ENCODE data around the gene PEX11G. TPM values are rescaled to one million over a fixed set of nuclear protein-coding genes. Genes with fewer than 3 reads are reported as not detected.

Gene PEX11G
- total and polyA plus RNA-seq, 8 donors = 3.9 to 8.8 (median 5.5) TPM; not detected in 3

- no peak for TF ChIP-seq EP300 (IDR thresholded peaks at IDR 0.05)
- no peak for TF ChIP-seq POLR2AphosphoS5 (IDR thresholded peaks at IDR 0.05)
- TF ChIP-seq POLR2A (IDR thresholded peaks at IDR 0.05) = no peak
- no peak for TF ChIP-seq CTCF (IDR thresholded peaks at IDR 0.05)
- H3K27me3 ChIP-seq = no peaks in the 10 kb centered on the region
- no peaks in the 10 kb centered on the region for H3K9me3 ChIP-seq
- H3K36me3 ChIP-seq = peaks cover 15 to 80% (median 69%) of the 10 kb centered on the region in 4 donors
- no peak overlapping the region for H3K4me3 ChIP-seq
- WGBS, 5 donors = 77 to 86% (median 79%) methylated on average over 9 to 15 of the region's 15 CpGs
- DNase-seq = no peak
- H3K27ac ChIP-seq = no peak overlapping the region
- H3K4me1 ChIP-seq = peaks cover 0 to 21% (median 13%) of the 10 kb centered on the region in 4 donors
- intact Hi-C loops (cut with DNase I; ENCODE audit: low total_unique reads) = no loop called here
Observed at GRCh38 chr19:7529246-7529600, 40.4 kb upstream of the PEX11G start.

- TF ChIP-seq POLR2A (IDR thresholded peaks at IDR 0.05) = no peak
- no peak for TF ChIP-seq POLR2AphosphoS5 (IDR thresholded peaks at IDR 0.05)
- no peak for TF ChIP-seq EP300 (IDR thresholded peaks at IDR 0.05)
- TF ChIP-seq CTCF (IDR thresholded peaks at IDR 0.05) = no peak
- Histone ChIP-seq H3K27ac (no peak overlapping the region), H3K27me3 (no peaks in the 10 kb centered on the region), H3K36me3 (peaks cover 15 to 81% (median 70%) of the 10 kb centered on the region in 4 donors), H3K4me3 (no peak overlapping the region), H3K4me1 (peaks cover 1 to 23% (median 13%) of the 10 kb centered on the region in 4 donors), H3K9me3 (no peaks in the 10 kb centered on the region)
- intact Hi-C loops (cut with DNase I; ENCODE audit: low total_unique reads) = no loop called here
- DNase-seq = no peak
- 91 to 95% (median 92%) methylated on average over 32 of the region's 32 CpGs for WGBS, 5 donors
Observed at GRCh38 chr19:7528522-7529245, 39.8 kb upstream of the PEX11G start.

GRCh38 chr19:7528192-7528519 is 39.3 kb upstream of the PEX11G start:
- 80 to 97% (median 90%) methylated on average over 1 to 7 of the region's 7 CpGs for WGBS, 5 donors
- no peak for TF ChIP-seq POLR2A (IDR thresholded peaks at IDR 0.05)
- no peak for TF ChIP-seq CTCF (IDR thresholded peaks at IDR 0.05)
- no peak for TF ChIP-seq POLR2AphosphoS5 (IDR thresholded peaks at IDR 0.05)
- TF ChIP-seq EP300 (IDR thresholded peaks at IDR 0.05) = no peak

GRCh38 chr19:7527516-7528191 is 38.8 kb upstream of the PEX11G start:
- peak in 1 of 2 donors; percentile 21 for DNase-seq
- Histone ChIP-seq H3K36me3 (peaks cover 15 to 81% (median 69%) of the 10 kb centered on the region in 4 donors), H3K4me1 (peaks cover 11 to 23% (median 16%) of the 10 kb centered on the region in 4 donors), H3K4me3 (no peak overlapping the region), H3K27me3 (no peaks in the 10 kb centered on the region), H3K27ac (no peak overlapping the region), H3K9me3 (no peaks in the 10 kb centered on the region)
- 72 to 86% (median 85%) methylated on average over 8 to 25 of the region's 25 CpGs for WGBS, 5 donors
- no peak for TF ChIP-seq CTCF (IDR thresholded peaks at IDR 0.05)
- no peak for TF ChIP-seq POLR2A (IDR thresholded peaks at IDR 0.05)
- no peak for TF ChIP-seq POLR2AphosphoS5 (IDR thresholded peaks at IDR 0.05)
- no peak for TF ChIP-seq EP300 (IDR thresholded peaks at IDR 0.05)
- intact Hi-C loops (cut with DNase I; ENCODE audit: low total_unique reads) = no loop called here

More at GRCh38 chr19:7528192-7528519, 39.3 kb upstream of the PEX11G start:
- Histone ChIP-seq H3K27ac (no peak overlapping the region), H3K27me3 (no peaks in the 10 kb centered on the region), H3K4me1 (peaks cover 6 to 23% (median 13%) of the 10 kb centered on the region in 4 donors), H3K4me3 (no peak overlapping the region), H3K36me3 (peaks cover 15 to 81% (median 70%) of the 10 kb centered on the region in 4 donors), H3K9me3 (no peaks in the 10 kb centered on the region)
- intact Hi-C loops (cut with DNase I; ENCODE audit: low total_unique reads) = no loop called here
- DNase-seq = no peak
